ENCODE results near the gene PCSK1.

- TF ChIP-seq CTCF (IDR thresholded peaks at IDR 0.05; ENCODE audit: extremely low read depth in 1 of 2, insufficient read depth in 1 of 2, low read depth in 1 of 2, low read length in 2 of 2) = no peak
- no peak for TF ChIP-seq POLR2AphosphoS5 (IDR thresholded peaks at IDR 0.05; ENCODE audit: insufficient read depth, low read depth, low read length)
- no peak for TF ChIP-seq POLR2A (IDR thresholded peaks at IDR 0.05; ENCODE audit: low read depth, low read length)
- no peak for TF ChIP-seq MYC (IDR thresholded peaks at IDR 0.05; ENCODE audit: low read depth, low read length)
Observed at GRCh38 chr5:96354237-96354636, 78.8 kb downstream of the PCSK1 start.
